Stimulated activated naive CD8-positive, alpha-beta T cell treated with anti-CD3 and anti-CD28 coated beads, Interleukin-15, Interleukin-2, amounts not matched to agents 100 ng/mL and 50 ng/mL, for 24 hours (primary cell): Measurements from ENCODE around the gene RAB10.
"Not testable (repeated sequence)": the region's sequence is repeated elsewhere in the genome, so short reads cannot be mapped to it uniquely, and the experiment has no call there.

Experiments
- H3K27ac Mint-ChIP-seq: one replicate; pipeline ENCODE4 v1.8.0; 2021; ENCODE audit warnings: mild to moderate bottlenecking, mixed read lengths
- H3K27me3 Mint-ChIP-seq: one replicate; pipeline ENCODE4 v1.8.0; 2021; ENCODE audit warnings: mixed read lengths
- H3K36me3 Mint-ChIP-seq: one replicate; pipeline ENCODE4 v1.8.0; 2021; ENCODE audit warnings: low read depth, mixed read lengths
- H3K4me1 Mint-ChIP-seq: one replicate; pipeline ENCODE4 v1.8.0; 2021; ENCODE audit warnings: low read depth, mixed read lengths
- H3K4me3 Mint-ChIP-seq: one replicate; pipeline ENCODE4 v1.8.0; 2021; ENCODE audit warnings: mild to moderate bottlenecking, mixed read lengths
- H3K9me3 Mint-ChIP-seq: one replicate; pipeline ENCODE4 v1.8.0; 2021; ENCODE audit warnings: mixed read lengths

Gene RAB10

DNA sequence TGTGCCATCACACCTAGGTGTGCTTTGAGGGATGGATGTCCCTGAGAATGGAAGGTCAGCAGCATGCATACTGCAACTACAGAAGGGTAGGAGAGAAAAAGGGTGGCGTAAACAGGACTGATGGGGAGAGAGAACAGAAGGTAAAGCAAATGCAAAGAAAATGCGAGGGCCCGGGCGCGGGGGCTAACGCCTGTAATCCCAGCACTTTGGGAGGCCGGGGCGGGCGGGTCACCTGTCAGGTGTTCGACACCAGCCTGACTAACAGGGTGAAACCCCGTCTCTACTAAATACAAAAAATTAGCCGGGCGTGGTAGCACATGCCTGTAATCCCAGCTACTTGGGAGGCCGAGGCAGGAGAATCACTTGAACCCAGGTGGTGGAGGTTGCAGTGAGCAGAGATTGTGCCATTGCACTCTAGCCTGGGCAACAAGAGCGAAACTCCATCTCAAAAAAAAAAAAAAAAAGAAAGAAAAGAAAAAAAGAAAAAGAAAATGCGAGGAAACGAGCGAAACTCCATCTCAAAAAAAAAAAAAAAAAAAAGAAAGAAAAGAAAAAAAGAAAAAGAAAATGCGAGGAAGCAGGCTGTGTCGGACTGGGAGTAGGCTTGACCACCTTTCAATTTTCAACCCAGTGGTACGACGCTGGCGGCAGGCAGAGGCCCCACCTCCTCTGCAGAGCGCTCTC is 1.2 kb upstream of the RAB10 start:
- Mint-ChIP-seq H3K4me1 (peaks cover 27% of the 10 kb centered on the region), H3K4me3 (peak overlapping the region; percentile 94), H3K27ac (peak overlapping the region; percentile 90), H3K36me3 (peaks cover 21% of the 10 kb centered on the region)
- H3K9me3 Mint-ChIP-seq, H3K27me3 Mint-ChIP-seq: not testable (repeated sequence)

DNA sequence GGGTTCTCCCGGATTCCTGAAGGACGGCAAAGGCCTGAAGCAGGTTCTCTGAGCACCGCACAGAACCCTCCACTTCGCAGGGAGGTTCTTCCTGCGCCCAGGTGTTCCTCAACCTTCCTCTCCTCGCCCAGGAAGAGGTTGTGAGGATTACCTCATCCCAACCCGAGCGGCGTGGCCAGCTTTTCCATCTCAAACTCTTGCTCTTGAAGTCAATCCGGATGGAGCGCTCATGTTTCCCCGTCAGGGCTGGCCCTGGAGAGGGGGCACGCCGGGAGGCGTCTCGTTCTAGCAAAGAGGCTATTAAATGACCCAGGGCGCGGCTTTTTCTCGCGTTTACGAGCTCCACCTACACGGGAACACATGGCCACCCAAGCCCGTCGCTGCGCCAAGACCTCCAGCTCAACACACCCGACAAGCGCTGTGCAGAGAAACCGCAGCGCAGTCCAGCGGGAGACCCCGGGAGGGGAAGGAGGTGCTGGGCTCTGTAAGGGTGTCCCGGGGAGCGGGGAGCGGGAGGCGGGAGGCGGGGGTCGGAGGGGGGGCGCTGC is 540 bp upstream of the RAB10 start:
- Mint-ChIP-seq H3K36me3 (peaks cover 27% of the 10 kb centered on the region), H3K4me3 (peak overlapping the region; percentile 94), H3K27me3 (no peaks in the 10 kb centered on the region), H3K4me1 (peaks cover 34% of the 10 kb centered on the region), H3K27ac (peak overlapping the region; percentile 90), H3K9me3 (no peaks in the 10 kb centered on the region)

DNA sequence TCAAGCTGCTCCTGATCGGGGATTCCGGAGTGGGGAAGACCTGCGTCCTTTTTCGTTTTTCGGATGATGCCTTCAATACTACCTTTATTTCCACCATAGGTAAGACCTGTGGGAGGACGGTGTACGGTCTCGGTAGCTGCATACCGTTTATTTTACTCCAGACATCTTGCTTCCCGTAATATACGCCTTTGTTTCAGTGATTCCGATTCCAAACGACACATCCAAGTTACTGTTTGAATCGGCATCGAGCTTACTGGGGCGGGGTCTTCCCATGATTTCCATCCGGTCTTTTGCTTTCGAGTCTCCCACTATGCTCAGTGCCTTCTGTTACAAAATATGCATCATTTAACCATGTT is 731 bp downstream of the RAB10 start:
- no peaks in the 10 kb centered on the region for H3K27me3 Mint-ChIP-seq

DNA sequence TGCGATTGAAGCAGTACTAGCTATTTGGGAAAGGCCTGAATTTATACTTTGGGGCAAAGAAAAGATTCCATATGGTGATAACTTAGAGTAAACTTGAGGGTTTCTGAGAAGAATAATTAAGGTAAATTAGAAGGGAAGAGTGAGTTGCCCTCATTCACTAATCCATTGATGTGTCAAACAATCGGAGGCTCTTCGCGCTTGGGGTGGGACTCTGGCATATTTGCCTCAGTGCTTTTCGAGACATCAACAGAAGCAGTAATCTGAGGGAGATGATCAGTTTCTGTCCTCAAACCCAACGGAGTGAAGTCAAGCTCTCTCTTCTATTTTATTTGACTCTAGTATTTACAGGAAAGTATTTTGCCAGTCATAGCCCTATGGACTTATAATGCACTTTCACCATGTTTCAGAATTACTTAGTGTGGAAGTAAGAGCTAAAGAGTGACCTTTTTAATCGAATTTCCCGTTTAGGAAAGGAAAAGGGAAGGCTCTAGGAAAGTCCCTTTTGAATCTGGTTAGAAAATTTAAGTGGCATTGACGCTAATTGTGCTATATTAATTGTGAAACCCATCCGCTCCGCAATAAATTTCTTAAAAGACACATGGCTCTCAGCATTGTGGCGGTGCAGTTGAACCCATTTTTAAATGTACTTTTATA is 1.3 kb downstream of the RAB10 start:
- Mint-ChIP-seq H3K36me3 (peaks cover 33% of the 10 kb centered on the region), H3K4me3 (peak overlapping the region; percentile 94), H3K9me3 (no peaks in the 10 kb centered on the region), H3K27ac (peak overlapping the region; percentile 87), H3K4me1 (peaks cover 40% of the 10 kb centered on the region), H3K27me3 (no peaks in the 10 kb centered on the region)

More for the DNA sequence above, 731 bp downstream of the RAB10 start:
- H3K36me3 Mint-ChIP-seq, result peaks cover 29% of the 10 kb centered on the region
- no peaks in the 10 kb centered on the region for H3K9me3 Mint-ChIP-seq
- H3K4me1 Mint-ChIP-seq, result peaks cover 37% of the 10 kb centered on the region
- peak overlapping the region; percentile 94 for H3K4me3 Mint-ChIP-seq
- H3K27ac Mint-ChIP-seq, result peak overlapping the region; percentile 87

GRCh38 chr2:26039603-26040323 is 5.9 kb downstream of the RAB10 start:
- H3K4me1 Mint-ChIP-seq, result peaks cover 73% of the 10 kb centered on the region
- H3K36me3 Mint-ChIP-seq, result peaks cover 51% of the 10 kb centered on the region
- H3K4me3 Mint-ChIP-seq, result no peak overlapping the region
- no peak overlapping the region for H3K27ac Mint-ChIP-seq
- no peaks in the 10 kb centered on the region for H3K9me3 Mint-ChIP-seq
- no peaks in the 10 kb centered on the region for H3K27me3 Mint-ChIP-seq

DNA sequence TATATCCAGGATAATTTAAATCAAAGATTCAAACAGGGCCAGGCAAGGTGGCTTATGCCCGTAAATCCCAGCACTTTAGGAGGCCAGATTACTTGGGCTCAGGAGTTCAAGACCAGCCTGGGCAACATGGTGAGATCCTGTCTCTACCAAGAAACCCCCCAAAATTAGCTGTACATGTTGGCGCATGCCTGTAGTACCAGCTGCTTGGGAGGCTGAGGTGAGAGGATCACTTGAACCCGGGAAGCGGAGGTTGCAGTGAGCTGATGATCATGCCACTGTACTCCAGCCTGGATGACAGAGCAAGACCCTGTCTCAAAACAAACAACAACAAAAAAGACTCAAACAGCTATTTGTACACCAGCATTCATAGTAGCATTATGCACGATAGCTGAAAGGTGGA is 9.2 kb downstream of the RAB10 start:
- Mint-ChIP-seq H3K4me3 (no peak overlapping the region), H3K27me3 (no peaks in the 10 kb centered on the region), H3K9me3 (no peaks in the 10 kb centered on the region), H3K27ac (no peak overlapping the region), H3K4me1 (peaks cover 65% of the 10 kb centered on the region), H3K36me3 (peaks cover 41% of the 10 kb centered on the region)

GRCh38 chr2:26043862-26044696 is 10.2 kb downstream of the RAB10 start:
- peaks cover 45% of the 10 kb centered on the region for H3K36me3 Mint-ChIP-seq
- no peaks in the 10 kb centered on the region for H3K27me3 Mint-ChIP-seq
- peaks cover 69% of the 10 kb centered on the region for H3K4me1 Mint-ChIP-seq
- peak overlapping the region; percentile 52 for H3K4me3 Mint-ChIP-seq
- peak overlapping the region; percentile 71 for H3K27ac Mint-ChIP-seq
- no peaks in the 10 kb centered on the region for H3K9me3 Mint-ChIP-seq

DNA sequence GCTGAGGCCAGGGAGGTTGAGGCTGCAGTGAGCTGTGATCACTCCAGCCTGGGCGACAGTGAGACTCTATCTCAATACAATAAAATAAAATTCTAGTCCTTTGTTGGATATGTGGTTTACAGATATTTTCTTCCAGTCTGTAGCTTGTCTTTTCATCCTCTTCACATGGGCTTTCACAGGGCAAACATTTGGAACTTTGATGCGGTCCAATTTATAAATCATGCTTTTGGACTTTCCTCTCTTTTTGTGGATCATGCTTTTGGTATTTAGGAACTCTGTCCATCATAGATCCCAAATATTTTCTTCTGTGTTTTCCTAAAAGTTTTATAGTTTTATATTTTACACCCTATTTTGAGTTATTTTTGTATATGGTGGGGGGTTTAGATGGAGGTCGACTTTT is 14.9 kb downstream of the RAB10 start:
- Mint-ChIP-seq H3K4me1 (peaks cover 80% of the 10 kb centered on the region), H3K36me3 (peaks cover 39% of the 10 kb centered on the region), H3K27ac (no peak overlapping the region), H3K27me3 (no peaks in the 10 kb centered on the region), H3K4me3 (no peak overlapping the region), H3K9me3 (no peaks in the 10 kb centered on the region)

- peaks cover 76% of the 10 kb centered on the region for H3K4me1 Mint-ChIP-seq
- peak overlapping the region; percentile 39 for H3K27ac Mint-ChIP-seq
- no peaks in the 10 kb centered on the region for H3K9me3 Mint-ChIP-seq
- H3K36me3 Mint-ChIP-seq, result peaks cover 39% of the 10 kb centered on the region
- no peak overlapping the region for H3K4me3 Mint-ChIP-seq
- H3K27me3 Mint-ChIP-seq, result no peaks in the 10 kb centered on the region
Measured at GRCh38 chr2:26049641-26050040, 15.8 kb downstream of the RAB10 start.

- Mint-ChIP-seq H3K27ac (peak overlapping the region; percentile 9), H3K4me3 (no peak overlapping the region), H3K9me3 (no peaks in the 10 kb centered on the region), H3K4me1 (peaks cover 85% of the 10 kb centered on the region), H3K27me3 (no peaks in the 10 kb centered on the region), H3K36me3 (peaks cover 34% of the 10 kb centered on the region)
Measured at GRCh38 chr2:26052740-26053139, 18.9 kb downstream of the RAB10 start.

- Mint-ChIP-seq H3K27ac (no peak overlapping the region), H3K9me3 (no peaks in the 10 kb centered on the region), H3K4me1 (peaks cover 77% of the 10 kb centered on the region), H3K4me3 (no peak overlapping the region), H3K27me3 (no peaks in the 10 kb centered on the region), H3K36me3 (peaks cover 33% of the 10 kb centered on the region)
Measured at GRCh38 chr2:26054598-26055348, 20.9 kb downstream of the RAB10 start.

GRCh38 chr2:26058390-26058789 is 24.5 kb downstream of the RAB10 start:
- H3K4me1 Mint-ChIP-seq, result peaks cover 56% of the 10 kb centered on the region
- H3K27ac Mint-ChIP-seq, result no peak overlapping the region
- no peaks in the 10 kb centered on the region for H3K27me3 Mint-ChIP-seq

DNA sequence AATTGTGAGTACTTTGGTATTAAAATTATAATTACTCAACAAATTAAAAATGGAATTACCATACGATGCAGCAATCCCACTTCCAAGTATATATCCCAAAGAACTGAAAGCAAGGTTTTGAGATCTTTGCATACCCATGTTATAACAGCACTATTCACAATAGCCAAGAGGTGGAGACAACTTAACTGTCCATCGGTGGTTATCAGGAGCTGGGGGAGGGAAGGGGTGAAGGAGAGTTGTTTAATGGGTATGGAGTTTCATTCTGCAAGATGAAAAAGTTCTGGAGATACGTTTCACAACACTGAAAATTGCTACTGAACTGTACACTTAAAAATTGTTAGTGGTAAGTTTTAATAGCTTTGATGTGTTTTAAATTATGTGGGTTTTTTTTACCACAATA is 25.7 kb downstream of the RAB10 start:
- Mint-ChIP-seq H3K27me3 (no peaks in the 10 kb centered on the region), H3K9me3 (no peaks in the 10 kb centered on the region), H3K36me3 (peaks cover 38% of the 10 kb centered on the region), H3K4me1 (peaks cover 52% of the 10 kb centered on the region), H3K4me3 (no peak overlapping the region), H3K27ac (no peak overlapping the region)

More at GRCh38 chr2:26058390-26058789, 24.5 kb downstream of the RAB10 start:
- Mint-ChIP-seq H3K4me3 (no peak overlapping the region), H3K9me3 (no peaks in the 10 kb centered on the region), H3K36me3 (peaks cover 31% of the 10 kb centered on the region)

DNA sequence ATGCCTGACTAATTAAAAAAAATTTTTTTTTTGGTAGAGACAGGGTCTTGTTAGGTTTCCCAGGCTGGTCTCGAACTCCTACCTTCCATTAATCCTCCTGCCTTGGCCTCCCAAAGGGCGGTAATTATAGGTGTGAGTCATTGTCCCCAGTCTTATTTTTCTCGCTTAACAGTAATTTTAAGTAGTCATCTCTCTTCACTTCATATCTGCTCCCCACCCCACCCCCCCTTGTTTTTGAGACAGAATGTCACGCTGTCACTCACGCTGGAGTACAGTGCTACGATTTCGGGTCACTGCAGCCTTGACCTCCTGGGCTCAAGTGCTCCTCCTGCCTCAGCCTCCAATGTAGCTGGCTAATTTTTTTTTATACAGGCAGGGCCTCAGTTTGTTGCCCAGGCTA is 27.7 kb downstream of the RAB10 start:
- Mint-ChIP-seq H3K27ac (no peak overlapping the region), H3K9me3 (no peaks in the 10 kb centered on the region), H3K4me3 (no peak overlapping the region), H3K36me3 (peaks cover 42% of the 10 kb centered on the region), H3K27me3 (no peaks in the 10 kb centered on the region), H3K4me1 (peaks cover 56% of the 10 kb centered on the region)
